ENCODE measurements around the gene DOC2B.

Gene DOC2B

DNA sequence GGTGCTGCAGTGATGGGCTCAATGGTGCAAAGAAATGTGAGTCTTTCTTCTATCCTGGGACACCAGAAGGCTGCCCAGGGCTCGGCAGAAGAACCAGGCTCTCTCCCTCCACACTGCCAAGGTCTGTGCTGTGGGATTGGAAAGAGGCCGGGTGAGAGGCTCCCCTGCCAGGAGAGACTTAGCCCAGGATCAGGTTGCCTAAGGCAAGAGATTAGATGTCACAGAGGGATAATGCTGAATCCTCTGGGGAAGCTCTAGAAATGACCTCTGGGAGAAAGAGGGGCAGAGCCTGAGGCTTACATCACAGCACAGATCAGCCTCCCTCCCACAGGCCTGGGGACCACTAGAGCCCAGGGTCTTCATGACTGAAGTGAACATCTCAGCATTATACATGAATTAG is 5.7 kb upstream of the DOC2B start:
- no peak for DNase-seq (ENCODE audit: low read depth)
- H3K4me3 ChIP-seq (ENCODE audit: control insufficient read depth, low read depth, low read length): no peak overlapping the region
- TF ChIP-seq, protein P1, sequence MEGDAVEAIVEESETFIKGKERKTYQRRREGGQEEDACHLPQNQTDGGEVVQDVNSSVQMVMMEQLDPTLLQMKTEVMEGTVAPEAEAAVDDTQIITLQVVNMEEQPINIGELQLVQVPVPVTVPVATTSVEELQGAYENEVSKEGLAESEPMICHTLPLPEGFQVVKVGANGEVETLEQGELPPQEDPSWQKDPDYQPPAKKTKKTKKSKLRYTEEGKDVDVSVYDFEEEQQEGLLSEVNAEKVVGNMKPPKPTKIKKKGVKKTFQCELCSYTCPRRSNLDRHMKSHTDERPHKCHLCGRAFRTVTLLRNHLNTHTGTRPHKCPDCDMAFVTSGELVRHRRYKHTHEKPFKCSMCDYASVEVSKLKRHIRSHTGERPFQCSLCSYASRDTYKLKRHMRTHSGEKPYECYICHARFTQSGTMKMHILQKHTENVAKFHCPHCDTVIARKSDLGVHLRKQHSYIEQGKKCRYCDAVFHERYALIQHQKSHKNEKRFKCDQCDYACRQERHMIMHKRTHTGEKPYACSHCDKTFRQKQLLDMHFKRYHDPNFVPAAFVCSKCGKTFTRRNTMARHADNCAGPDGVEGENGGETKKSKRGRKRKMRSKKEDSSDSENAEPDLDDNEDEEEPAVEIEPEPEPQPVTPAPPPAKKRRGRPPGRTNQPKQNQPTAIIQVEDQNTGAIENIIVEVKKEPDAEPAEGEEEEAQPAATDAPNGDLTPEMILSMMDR (IDR thresholded peaks at IDR 0.05; ENCODE audit: control insufficient read depth, insufficient read depth, low read depth, low read length, missing control alignments): no peak

DNA sequence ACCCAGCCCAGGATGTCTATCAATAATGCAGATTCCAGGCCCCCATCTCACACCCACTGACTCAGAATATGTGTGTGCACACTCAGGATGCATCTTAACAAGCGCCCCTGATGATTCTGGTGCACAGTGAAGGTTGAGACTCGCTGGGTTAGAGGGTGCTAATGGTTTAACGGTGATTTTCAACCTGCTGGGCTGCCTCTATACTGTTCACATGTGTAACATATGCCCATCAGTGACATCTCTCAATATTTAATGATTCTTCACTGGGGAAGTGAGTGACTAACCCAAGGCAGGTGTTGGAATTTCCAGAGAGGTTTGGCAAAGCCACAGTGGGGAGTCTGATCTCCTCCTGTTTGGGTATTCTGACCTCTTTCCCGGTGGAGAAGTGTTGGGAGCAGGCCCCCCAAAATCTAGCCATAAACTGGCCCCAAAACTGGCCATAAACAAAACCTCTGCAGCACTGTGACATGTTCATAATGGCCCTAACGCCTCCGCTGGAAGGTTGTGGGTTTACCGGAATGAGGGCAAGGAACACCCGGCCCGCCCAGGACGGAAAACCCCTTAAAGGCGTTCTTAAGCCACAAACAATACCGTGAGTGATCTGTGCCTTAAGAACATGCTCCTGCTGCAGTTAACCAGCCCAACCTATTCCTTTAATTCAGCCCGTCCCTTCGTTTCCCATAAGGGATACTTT is 4.1 kb upstream of the DOC2B start:
- TF ChIP-seq, protein P1 (IDR thresholded peaks at IDR 0.05; ENCODE audit: control insufficient read depth, insufficient read depth, low read depth, low read length, missing control alignments): no peak
- no peak for DNase-seq (ENCODE audit: low read depth)
- no peak overlapping the region for H3K4me3 ChIP-seq (ENCODE audit: control insufficient read depth, low read depth, low read length)

DNA sequence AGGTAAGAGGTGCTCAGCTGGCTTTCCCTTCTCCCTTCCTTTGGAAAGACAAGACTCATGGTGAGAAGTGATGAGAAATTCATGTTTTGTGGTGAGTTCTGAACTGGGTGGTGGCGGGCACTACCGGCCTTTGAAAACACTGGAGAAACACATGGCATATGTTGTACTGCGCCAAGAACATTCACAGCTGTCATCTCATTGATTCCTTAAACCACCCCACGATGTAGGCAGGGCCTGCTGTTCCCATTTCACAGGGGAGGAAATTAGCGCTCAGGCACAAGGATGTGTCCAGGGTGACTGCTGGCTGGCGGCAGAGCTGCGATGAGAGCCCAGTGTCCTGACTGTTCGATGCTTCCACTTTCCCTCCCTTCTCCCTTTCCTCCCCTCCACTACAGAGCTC is 1.6 kb upstream of the DOC2B start:
- TF ChIP-seq, protein P1 (IDR thresholded peaks at IDR 0.05; ENCODE audit: control insufficient read depth, insufficient read depth, low read depth, low read length, missing control alignments): no peak
- no peak overlapping the region for H3K4me3 ChIP-seq (ENCODE audit: control insufficient read depth, low read depth, low read length)
- DNase-seq (ENCODE audit: low read depth): no peak

DNA sequence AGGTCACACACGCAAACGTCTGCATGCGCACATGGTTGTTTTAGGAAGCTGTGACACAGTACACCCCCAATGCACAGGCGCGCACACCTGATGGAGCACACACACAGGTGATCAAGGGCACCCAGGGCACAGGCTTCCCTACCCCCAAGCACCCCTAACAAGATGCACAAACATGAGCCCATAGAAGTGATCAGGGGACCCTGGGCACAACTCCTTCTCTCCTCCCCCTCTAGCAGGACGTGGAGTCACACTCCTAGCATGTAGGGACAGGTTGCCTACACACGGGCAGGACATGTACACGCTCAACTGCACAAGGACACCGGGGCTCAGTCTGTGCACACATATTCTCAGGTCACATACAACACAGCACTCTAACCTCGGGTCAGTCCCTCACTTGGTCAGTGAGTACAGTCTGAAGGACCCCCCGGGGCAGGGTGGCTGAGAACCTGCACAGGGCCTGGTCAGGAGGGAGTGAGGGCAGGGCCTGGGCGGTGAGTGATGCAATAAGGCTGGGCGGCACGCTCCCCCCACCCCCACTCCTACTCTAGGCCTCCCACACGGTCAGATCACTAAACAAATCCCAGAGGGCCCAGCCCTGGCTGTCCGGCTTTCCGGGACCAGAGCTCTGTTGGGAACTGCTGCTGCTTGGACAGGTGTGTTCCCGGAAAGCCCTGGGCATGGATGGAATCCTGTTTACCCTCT is 751 bp upstream of the DOC2B start:
- TF ChIP-seq, protein P1 (IDR thresholded peaks at IDR 0.05; ENCODE audit: control insufficient read depth, insufficient read depth, low read depth, low read length, missing control alignments): no peak
- no peak overlapping the region for H3K4me3 ChIP-seq (ENCODE audit: control insufficient read depth, low read depth, low read length)
- DNase-seq (ENCODE audit: low read depth): no peak

DNA sequence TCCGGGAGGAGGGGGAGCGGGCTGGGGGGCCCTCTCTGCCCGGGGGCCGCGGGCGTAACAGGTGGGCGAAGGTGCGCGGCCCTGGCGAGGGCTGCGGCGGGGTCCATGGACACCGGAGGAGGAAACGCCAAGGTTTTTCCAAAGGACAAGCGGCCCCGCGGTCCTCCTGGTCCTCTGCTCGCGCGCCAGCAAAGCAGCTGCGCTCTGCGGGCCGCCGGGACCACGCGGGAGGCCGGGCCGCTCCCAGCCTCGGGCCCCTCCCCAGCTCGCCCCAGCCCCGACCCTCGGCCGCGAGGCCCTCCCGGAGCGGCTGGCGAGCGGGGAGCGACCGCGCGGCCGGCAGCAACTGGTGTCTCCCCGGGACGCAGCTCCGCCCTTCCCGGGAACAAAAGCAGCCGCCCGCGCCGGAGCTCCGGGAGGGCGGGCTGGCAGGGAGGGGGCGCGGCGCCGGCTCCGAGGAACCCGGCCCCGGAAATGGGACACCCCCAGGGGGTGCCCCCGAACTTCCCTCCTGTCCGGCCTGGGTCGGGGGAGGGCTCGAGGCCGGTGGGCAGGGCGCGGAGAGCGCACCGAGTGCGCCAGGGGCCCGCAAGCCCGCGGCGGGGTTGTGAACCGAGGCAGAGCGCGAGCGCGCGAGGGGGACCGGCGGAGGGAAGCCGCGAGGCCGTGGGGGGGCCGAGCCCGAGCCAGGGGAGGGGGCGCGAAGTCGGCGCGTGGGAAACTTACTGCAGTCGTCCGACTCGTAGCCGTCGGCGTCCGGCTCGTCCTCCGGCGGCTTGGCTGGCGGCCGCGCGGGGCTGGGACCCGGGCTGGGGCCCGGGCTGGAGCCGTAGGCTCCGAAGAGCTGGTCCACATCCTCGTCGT is 837 bp downstream of the DOC2B start:
- no peak overlapping the region for H3K4me3 ChIP-seq (ENCODE audit: control insufficient read depth, low read depth, low read length)

More for the DNA sequence above, 837 bp downstream of the DOC2B start:
- DNase-seq (ENCODE audit: low read depth): no peak
- TF ChIP-seq, protein P1 (IDR thresholded peaks at IDR 0.05; ENCODE audit: control insufficient read depth, insufficient read depth, low read depth, low read length, missing control alignments): no peak

Data from AG09309 (cell line).